ENCODE measurements around the gene KIAA0040.

The KIAA0040 gene

DNA sequence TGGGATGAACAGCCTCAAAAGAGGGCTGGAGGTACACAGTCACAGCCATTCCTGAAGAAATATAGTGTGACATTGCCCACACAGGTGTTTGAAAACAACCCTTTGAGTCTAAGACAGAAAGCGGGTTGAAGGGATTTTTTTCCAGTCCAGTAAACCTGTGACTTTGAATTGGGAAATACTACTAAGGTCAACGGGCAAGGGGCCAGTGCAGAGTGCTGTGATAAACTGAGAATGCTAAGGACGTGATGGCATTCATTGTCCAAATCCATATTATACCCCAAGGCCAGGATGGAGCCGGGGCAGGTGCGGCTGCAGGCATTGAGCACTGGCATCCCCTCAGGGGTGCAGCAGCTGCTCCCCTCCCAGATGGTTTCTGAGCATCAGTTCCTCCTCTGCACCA is 36.6 kb downstream of the KIAA0040 start:
- ATAC-seq (replicated peaks) (no peak), DNase-seq (no peak)
- H3K4me3 Mint-ChIP-seq: no peak overlapping the region
- peaks cover 7 to 18% of the 10 kb centered on the region in 2 donors for H3K4me1 Mint-ChIP-seq (ENCODE audit: low read depth in 2 of 2)
- peaks cover 5% of the 10 kb centered on the region for H3K36me3 Mint-ChIP-seq (ENCODE audit: insufficient read depth)
- no peak overlapping the region for H3K27ac Mint-ChIP-seq
- H3K9me3 Mint-ChIP-seq: no peaks in the 10 kb centered on the region
- peaks cover 23 to 32% of the 10 kb centered on the region in 2 donors for H3K27me3 Mint-ChIP-seq

DNA sequence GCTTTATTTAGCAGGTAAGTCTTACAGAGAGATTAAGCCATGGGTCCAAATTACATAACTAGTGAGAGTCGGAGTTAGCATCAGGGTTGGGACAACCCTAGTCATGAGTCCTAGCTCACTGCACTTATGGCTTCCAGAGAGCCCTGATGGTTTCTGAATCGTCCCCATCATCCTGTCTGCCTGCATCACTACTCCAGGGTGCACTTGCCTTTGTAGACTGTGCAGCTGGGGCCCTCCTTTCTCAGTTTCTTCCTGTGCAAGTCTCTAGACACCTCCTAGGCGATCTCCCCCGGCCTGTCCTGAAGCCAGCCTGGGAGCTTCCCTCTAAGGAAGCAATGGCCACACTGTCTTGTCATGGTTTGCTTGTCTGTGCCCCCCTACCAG is 37.1 kb downstream of the KIAA0040 start:
- DNase-seq (no peak), ATAC-seq (replicated peaks) (no peak)
- H3K4me1 Mint-ChIP-seq (ENCODE audit: low read depth in 2 of 2): peaks cover 4 to 13% of the 10 kb centered on the region in 2 donors
- H3K27me3 Mint-ChIP-seq: peaks cover 28 to 37% of the 10 kb centered on the region in 2 donors
- H3K36me3 Mint-ChIP-seq (ENCODE audit: insufficient read depth): peaks cover under 1% of the 10 kb centered on the region
- H3K9me3 Mint-ChIP-seq: no peaks in the 10 kb centered on the region
- no peak overlapping the region for H3K4me3 Mint-ChIP-seq
- no peak overlapping the region for H3K27ac Mint-ChIP-seq

DNA sequence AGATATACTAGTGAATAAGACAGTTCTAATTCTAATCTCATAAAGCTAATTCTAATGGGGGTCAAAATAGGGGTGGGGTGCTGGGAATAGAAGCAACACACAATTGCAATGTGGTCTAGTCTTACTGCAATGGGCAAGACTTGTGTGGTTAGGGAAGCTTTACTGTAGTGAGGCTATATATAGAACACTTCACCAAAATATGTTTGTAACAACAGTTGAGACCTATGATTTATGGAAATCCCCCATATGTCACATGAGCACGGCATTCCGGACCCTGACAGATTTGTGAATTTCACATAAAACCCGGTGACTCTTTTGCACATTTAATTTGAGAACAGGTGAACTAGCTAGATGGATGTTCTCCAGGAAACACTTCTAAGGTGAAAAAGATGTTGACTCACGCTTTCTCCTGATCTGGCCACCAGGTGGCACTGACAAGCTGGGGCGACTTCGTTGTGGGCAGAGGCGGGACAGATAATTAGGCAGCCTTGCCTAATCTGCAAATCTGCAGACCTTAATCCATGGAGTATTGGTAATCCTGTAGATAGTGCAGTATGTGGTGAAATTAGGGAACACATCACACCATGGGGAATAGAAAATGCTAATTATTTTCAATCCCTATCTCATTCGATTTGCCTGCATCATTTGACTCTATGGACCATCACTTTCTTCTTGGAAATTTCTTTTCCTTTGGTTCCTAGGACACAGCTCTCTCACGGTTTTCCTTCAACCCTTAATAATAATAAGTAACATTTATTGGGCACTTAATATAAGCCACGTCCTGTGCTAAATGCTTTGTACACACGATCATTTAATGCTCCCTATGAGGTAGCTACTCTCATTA is 37.7 kb downstream of the KIAA0040 start:
- Mint-ChIP-seq H3K36me3 (ENCODE audit: insufficient read depth) (no peaks in the 10 kb centered on the region), H3K9me3 (no peaks in the 10 kb centered on the region), H3K4me3 (no peak overlapping the region), H3K4me1 (ENCODE audit: low read depth in 2 of 2) (peaks cover 4 to 13% of the 10 kb centered on the region in 2 donors), H3K27me3 (peaks cover 30 to 43% of the 10 kb centered on the region in 2 donors), H3K27ac (no peak overlapping the region)
- DNase-seq: peak; percentile 66 to 76 (median 68)
- ATAC-seq (replicated peaks): peak; percentile 70

DNA sequence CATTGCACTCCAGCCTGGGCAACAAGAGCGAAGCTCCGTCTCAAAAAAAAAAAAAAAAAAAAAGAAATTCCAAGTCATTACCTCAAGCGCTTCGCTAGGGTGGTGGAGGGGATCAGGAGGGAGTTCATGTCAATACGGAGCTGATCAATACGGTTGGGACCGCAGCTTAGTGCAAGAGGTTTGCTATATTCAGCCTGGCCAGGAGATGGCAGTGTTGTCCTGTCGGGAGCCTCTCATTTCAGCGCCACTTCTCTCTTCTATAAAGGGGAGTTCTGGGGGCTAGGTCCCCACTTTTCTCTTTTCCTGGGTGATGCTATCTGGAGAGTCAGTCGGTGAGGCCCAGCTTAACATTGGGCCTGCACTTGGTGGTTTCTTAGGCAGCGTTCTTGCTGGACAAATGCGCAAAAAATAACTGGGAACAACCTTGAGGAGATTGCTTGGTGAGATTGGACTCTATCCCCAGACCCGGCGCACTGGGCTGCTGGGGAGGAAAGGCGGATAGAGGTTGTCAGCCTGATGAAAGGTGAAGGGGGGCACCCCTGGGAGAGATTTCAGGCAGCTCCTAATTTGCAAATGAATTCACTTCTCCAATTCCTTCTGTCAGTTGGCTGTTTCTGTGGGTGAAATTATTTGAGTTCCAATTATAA is 40.4 kb downstream of the KIAA0040 start:
- no peak overlapping the region for H3K27ac Mint-ChIP-seq
- H3K9me3 Mint-ChIP-seq: no peaks in the 10 kb centered on the region
- ATAC-seq (replicated peaks): peak; percentile 83
- peaks cover 30 to 46% of the 10 kb centered on the region in 2 donors for H3K27me3 Mint-ChIP-seq
- H3K36me3 Mint-ChIP-seq (ENCODE audit: insufficient read depth): no peaks in the 10 kb centered on the region
- peak; percentile 62 to 68 (median 62) for DNase-seq
- H3K4me1 Mint-ChIP-seq (ENCODE audit: low read depth in 2 of 2): peaks cover 4 to 13% of the 10 kb centered on the region in 2 donors
- H3K4me3 Mint-ChIP-seq: no peak overlapping the region

DNA sequence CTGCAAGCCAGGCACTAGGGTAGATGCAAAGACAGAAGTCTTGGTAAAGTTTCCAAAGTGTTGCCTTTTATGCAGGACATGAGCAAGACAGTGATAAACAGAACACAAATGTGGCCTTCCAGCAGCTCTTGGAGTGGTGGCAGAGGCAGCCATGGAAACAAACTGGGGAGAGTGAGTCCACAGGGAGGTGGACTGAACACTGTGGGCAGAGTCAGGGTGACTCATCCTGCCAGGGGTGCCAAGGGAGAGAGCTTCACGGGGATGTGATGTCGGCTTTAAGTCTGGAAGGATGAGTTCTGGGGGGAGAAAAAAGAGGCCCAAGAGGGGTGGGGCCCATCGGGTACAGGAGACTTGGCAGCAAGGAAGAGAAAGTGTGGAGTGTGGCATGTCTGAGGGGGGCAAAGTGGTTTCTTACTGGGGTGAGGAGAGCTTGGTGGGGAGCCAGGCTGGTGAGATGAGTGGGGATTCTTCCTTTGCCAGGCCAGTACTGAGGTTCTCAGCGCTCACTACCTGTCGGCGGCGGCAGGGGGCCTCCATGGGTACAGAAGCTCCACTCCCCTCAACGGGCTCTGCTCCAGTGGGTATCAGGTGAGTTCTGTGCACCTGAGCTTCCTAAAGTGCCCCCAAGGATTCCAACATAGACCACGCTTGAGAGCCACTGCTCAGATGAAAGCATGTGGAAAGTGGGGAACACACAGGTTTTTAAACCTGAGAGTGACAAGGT is 41.8 kb downstream of the KIAA0040 start:
- Mint-ChIP-seq H3K4me1 (ENCODE audit: low read depth in 2 of 2) (peaks cover 6 to 13% of the 10 kb centered on the region in 2 donors), H3K36me3 (ENCODE audit: insufficient read depth) (no peaks in the 10 kb centered on the region), H3K4me3 (no peak overlapping the region), H3K9me3 (no peaks in the 10 kb centered on the region), H3K27ac (no peak overlapping the region), H3K27me3 (peaks cover 32 to 46% of the 10 kb centered on the region in 2 donors)
- no peak for DNase-seq
- ATAC-seq (replicated peaks): no peak

DNA sequence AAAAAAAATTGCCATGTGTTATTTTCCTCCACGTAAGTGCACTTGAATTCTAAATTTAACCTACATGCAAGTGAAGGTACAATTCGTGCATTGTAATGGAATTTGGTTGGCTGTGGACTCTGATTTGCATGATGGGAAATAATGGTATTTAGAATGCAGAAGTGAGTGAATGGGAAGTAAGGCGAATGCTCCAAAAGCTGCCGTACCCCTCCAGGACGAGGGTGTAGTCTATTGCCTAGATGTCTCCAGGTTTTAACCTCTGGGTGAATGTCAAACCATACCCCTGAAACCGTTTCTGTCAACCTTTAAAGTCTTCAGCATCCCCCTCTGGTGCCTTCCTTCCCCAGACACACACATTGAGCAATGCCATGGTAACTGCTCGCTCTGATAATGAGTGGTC is 44.5 kb downstream of the KIAA0040 start:
- Mint-ChIP-seq H3K4me1 (ENCODE audit: low read depth in 2 of 2) (peaks cover 3 to 4% of the 10 kb centered on the region in 2 donors), H3K36me3 (ENCODE audit: insufficient read depth) (no peaks in the 10 kb centered on the region), H3K9me3 (no peaks in the 10 kb centered on the region), H3K27me3 (peaks cover 27 to 44% of the 10 kb centered on the region in 2 donors), H3K4me3 (no peak overlapping the region), H3K27ac (no peak overlapping the region)
- DNase-seq (no peak), ATAC-seq (replicated peaks) (no peak)

DNA sequence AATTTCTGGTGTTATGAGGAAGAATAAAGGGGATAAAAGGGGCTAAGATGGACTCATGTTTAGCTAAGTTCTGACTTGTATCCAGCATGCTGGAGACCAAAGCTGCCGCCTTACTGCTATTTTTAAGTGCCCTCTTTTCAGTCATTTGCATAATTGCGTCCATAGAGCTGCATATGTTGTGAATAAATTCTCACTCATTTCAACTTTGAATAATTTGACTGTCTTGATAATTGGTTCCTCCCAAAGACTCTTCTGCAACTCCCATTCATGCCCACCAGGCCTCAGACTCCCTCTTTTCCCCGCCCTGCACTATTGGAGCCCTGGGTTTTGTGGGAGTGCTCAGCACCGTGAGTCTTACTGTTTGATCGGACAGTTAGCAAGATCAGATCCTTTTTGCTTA is 45.0 kb downstream of the KIAA0040 start:
- peaks cover 27 to 39% of the 10 kb centered on the region in 2 donors for H3K27me3 Mint-ChIP-seq
- no peaks in the 10 kb centered on the region for H3K9me3 Mint-ChIP-seq
- H3K4me3 Mint-ChIP-seq: no peak overlapping the region
- peaks cover 3 to 4% of the 10 kb centered on the region in 2 donors for H3K4me1 Mint-ChIP-seq (ENCODE audit: low read depth in 2 of 2)
- no peak for DNase-seq
- ATAC-seq (replicated peaks): no peak
- no peak overlapping the region for H3K27ac Mint-ChIP-seq
- H3K36me3 Mint-ChIP-seq (ENCODE audit: insufficient read depth): no peaks in the 10 kb centered on the region

DNA sequence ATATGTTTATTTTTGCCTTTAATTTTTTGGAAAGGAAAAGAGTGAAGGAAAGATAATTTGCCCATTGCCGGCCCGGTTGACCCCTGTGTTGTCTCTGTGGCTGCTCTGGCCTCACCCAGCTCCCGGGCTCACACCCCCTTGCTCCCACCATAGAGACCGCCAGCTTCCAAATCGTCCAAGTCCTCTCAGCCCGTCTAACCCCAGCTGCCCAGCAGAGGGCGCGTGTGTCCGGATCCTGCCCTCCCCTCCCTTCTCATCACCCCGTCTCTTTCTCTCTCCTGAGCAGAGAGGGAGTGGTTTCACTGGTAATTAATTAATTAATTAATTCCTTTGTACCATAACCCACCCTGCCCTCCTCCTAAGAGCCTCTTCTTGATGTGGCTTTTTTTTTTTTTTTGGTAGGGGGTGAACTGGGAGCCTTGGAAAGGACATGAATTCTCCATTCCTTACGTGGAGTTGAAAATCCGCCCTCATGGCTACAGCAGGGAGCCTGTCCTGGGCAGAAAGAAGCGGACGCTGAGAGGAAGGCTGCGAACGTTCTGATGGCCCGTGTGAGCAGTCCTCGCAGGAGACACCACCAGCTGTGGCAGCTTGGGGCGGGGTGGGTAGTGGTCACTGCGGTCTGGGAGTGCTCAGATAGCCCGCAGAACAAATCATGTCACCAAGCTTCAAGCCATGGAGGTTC is 45.9 kb downstream of the KIAA0040 start:
- ATAC-seq (replicated peaks): peak; percentile 83
- H3K27ac Mint-ChIP-seq: no peak overlapping the region

DNA sequence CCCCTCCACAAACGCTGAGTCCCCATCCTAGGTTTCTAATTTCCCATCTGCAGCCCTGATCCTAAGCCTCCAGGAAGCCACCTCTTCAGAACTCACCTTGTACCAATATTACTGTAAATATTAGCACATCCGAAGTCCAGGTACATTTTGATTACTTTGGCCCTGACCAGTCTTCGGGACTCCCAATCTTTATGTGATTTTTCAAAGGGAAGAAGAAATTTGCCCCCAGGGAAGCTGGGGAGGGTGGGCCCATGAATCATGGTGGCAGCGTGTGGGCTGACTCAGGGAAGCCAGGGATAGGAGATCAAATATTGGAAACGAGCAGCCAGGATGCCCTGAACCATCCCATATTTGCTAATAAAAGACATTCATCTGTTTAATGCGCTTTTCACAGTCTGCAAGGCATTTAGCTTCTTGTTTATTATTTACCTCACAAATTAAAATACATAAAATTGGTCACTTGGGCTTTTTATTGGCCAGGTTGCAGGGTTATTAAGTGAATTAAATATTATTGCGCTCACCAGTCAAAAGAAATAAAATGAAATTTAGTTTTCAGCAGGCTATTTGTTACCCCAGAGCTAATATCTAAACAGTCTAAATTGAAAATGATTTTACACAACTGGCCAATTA is 46.6 kb downstream of the KIAA0040 start:
- Mint-ChIP-seq H3K4me1 (ENCODE audit: low read depth in 2 of 2) (peaks cover 0 to 2% of the 10 kb centered on the region in 2 donors), H3K36me3 (ENCODE audit: insufficient read depth) (no peaks in the 10 kb centered on the region), H3K27me3 (peaks cover 14 to 24% of the 10 kb centered on the region in 2 donors), H3K4me3 (no peak overlapping the region), H3K9me3 (no peaks in the 10 kb centered on the region), H3K27ac (no peak overlapping the region)
- ATAC-seq (replicated peaks): no peak
- no peak for DNase-seq

More for the DNA sequence above, 45.9 kb downstream of the KIAA0040 start:
- no peaks in the 10 kb centered on the region for H3K9me3 Mint-ChIP-seq
- no peaks in the 10 kb centered on the region for H3K36me3 Mint-ChIP-seq (ENCODE audit: insufficient read depth)
- peaks cover 0 to 2% of the 10 kb centered on the region in 2 donors for H3K4me1 Mint-ChIP-seq (ENCODE audit: low read depth in 2 of 2)
- DNase-seq: peak; percentile 61 to 65 (median 64)
- H3K27me3 Mint-ChIP-seq: peaks cover 20 to 30% of the 10 kb centered on the region in 2 donors
- no peak overlapping the region for H3K4me3 Mint-ChIP-seq

DNA sequence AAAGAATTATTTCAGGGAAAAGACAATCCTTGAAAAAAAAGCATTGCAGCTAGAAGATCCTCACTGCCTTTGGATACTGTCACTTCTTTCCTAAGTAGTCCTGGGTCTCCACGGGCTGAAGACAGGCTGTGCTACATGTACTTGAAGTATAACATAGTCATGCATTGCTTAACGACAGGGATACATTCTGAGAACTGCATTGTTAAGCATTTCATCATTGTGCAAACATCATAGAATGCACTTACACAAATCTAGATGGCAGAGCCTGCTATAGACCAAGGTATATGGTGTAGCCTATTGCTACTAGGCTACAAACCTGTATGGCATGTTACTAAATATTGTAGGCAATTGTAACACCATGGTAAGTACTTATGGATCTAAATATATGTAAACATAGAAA is 54.0 kb downstream of the KIAA0040 start:
- no peak overlapping the region for H3K27ac Mint-ChIP-seq
- no peak overlapping the region for H3K4me3 Mint-ChIP-seq
- no peak for ATAC-seq (replicated peaks)
- no peaks in the 10 kb centered on the region for H3K9me3 Mint-ChIP-seq
- DNase-seq: no peak
- H3K4me1 Mint-ChIP-seq (ENCODE audit: low read depth in 2 of 2): no peaks in the 10 kb centered on the region
- no peaks in the 10 kb centered on the region for H3K36me3 Mint-ChIP-seq (ENCODE audit: insufficient read depth)
- peaks cover 38 to 48% of the 10 kb centered on the region in 2 donors for H3K27me3 Mint-ChIP-seq

DNA sequence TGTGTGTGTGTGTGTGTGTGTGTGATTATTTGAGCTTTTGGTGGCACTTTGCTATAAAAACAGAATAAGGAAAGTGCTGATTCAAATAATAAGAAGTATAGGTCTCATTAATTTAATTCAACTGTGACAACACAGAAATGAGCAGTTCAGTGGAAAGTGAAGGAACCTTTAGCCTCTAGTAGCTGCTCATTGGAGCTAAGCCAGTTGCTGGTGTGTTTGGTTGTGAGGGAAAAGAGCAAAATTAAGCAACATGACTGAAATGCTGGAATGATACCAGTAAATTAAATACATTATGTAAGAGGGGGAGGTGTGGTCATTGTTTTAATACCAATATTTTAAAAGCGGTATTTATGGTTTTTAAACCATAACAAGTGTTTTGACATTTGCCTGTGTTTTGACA is 55.2 kb downstream of the KIAA0040 start:
- Mint-ChIP-seq H3K4me1 (ENCODE audit: low read depth in 2 of 2) (no peaks in the 10 kb centered on the region), H3K4me3 (no peak overlapping the region), H3K36me3 (ENCODE audit: insufficient read depth) (no peaks in the 10 kb centered on the region), H3K27me3 (peaks cover 38 to 50% of the 10 kb centered on the region in 2 donors), H3K9me3 (no peaks in the 10 kb centered on the region), H3K27ac (no peak overlapping the region)
- no peak for ATAC-seq (replicated peaks)
- DNase-seq: no peak

DNA sequence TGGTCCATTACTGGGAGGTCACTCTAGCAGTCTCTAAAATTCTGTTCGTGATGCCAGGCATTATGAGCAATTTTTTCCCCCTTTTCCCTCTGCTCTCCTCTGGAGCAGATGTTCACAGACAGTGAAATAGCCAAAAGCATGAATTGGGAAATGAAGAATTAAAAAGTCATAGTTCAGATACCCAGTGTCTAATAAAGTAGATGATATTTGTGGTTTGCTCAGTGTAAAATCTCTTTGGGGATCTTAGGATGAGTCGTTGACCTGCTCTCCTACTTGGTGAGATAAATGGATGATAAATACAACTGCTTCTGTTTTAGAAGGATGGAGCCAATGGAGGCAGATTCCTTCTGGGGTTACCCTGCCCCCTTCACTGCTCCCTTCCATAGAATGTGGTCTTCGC is 56.3 kb downstream of the KIAA0040 start:
- peaks cover 38 to 50% of the 10 kb centered on the region in 2 donors for H3K27me3 Mint-ChIP-seq
- H3K9me3 Mint-ChIP-seq: no peaks in the 10 kb centered on the region
- H3K4me1 Mint-ChIP-seq (ENCODE audit: low read depth in 2 of 2): no peaks in the 10 kb centered on the region
- no peak overlapping the region for H3K27ac Mint-ChIP-seq
- no peak for DNase-seq
- no peak for ATAC-seq (replicated peaks)
- H3K36me3 Mint-ChIP-seq (ENCODE audit: insufficient read depth): no peaks in the 10 kb centered on the region
- H3K4me3 Mint-ChIP-seq: no peak overlapping the region

DNA sequence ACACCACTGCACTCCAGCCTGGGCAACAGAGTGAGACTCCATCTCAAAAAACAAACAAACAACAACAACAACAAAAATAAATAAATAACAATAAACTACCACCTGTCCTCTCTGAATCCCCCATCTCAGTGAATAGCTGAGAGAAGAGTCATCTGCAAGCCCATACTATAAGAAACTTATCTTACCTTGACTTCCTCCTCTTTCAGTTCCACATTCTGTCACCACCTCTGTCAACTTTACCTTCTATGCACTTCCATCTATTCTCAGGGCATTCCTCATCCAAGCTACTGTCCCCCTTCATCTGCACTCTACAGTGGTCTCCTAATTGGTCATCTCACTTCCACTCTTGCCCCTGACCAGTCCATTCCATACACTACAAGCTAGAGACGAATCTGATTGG is 58.1 kb downstream of the KIAA0040 start:
- Mint-ChIP-seq H3K4me1 (ENCODE audit: low read depth in 2 of 2) (no peaks in the 10 kb centered on the region), H3K4me3 (no peak overlapping the region), H3K9me3 (no peaks in the 10 kb centered on the region), H3K36me3 (ENCODE audit: insufficient read depth) (no peaks in the 10 kb centered on the region), H3K27me3 (peaks cover 38 to 50% of the 10 kb centered on the region in 2 donors), H3K27ac (no peak overlapping the region)
- no peak for DNase-seq
- ATAC-seq (replicated peaks): no peak

All from effector memory CD8-positive, alpha-beta T cell (primary cell).